HG03342 (cell line): ENCODE results near the gene EPS8.

Source experiments
- ATAC-seq: cut with Tn5 transposase; IDR thresholded peaks from one replicate; pipeline ENCODE4 v1.9.1; 2021; ENCODE audit warnings: mild to moderate bottlenecking, moderate library complexity; ENCODE audit not compliant: unreplicated experiment

Gene EPS8

DNA sequence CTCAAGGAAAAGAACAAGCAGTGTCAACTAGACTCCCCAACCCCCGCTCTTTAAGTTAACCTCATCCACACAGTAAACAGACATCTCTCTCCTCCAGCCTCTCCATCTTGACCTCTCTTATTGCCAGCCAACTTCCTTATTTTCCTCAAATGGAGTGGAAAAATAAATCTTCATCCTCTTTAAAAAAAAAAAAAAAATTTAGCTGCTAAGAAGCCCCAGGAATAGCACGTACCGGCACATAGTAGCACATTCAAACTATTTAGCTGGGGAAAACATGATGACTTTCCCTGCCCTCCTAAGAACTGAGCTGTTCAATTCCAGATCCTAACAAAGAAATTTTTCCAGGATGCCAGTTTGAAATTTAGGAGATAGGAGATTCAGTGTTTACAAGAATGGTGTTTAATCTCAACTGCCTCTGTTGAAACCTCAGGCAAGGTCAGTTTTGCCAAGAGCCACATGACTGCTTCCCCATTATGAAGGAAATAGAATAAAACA lies 90.8 kb downstream of the EPS8 start:
- no peak for ATAC-seq

DNA sequence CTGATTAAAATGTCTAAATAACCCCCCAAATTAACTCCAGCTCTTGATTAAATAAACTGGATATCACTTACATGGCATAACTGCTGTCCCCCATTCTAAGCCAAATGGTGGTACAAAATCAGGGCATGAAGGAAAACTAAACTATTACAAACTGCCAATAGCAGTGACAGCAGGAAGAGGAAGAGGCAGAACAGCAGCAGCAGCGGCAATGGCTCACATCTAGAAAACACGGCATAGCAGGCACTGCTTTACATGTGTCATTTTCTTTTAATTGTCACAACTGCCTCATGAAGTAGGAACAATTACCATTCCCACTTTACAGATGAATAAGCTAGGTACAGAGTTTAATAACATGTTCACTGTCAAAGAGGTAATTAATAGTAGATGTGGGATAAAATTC lies 92.0 kb downstream of the EPS8 start:
- no peak for ATAC-seq

DNA sequence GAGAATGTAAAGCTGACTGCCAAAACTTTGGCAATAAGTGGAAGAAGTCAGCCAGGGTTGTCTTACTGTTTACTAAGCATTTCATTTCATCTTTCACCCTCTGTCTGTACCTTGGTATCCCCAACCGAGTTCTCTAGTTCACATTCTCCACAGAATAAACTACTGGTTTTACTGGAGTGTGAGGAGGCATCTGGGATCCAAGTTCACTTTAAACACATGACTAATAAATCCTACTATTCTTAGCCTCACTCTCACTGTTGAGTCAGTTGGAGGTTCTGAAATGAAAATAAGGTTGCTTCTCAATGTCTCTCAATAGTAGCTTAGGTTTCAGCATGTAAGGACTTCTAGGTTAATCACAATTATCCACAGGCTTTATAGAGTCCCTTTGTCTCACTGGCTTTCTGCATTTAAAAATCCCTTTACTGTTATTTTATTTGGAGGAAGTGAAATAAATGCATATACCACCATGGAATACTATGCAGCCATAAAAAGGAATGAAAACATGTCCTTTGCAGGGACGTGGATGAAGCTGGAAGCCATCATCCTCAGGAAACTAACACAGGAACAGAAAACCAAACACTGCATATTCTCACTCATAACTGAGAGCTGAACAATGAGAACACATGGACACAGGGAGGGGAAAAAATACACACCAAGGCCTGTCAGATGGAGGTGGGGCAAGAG lies 95.8 kb downstream of the EPS8 start:
- ATAC-seq: no peak

DNA sequence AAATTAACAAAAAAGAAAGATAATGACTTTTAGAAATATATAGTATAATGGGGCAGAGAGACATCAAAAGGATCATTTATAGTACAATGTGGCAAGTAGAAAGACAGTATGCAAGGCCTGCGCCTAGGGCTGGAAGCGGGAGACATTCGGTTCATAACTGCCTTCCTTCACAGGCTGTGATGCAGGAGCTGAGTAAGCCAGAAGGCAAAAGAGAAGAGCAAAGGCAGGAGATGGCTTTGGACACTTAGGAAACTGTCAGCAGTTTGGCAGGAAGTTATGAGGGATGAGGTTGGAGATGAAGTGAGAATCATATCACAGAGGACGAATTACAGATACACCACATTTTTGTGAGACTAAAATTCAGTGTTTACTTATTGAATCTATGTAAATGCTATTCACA lies 97.8 kb downstream of the EPS8 start:
- no peak for ATAC-seq

DNA sequence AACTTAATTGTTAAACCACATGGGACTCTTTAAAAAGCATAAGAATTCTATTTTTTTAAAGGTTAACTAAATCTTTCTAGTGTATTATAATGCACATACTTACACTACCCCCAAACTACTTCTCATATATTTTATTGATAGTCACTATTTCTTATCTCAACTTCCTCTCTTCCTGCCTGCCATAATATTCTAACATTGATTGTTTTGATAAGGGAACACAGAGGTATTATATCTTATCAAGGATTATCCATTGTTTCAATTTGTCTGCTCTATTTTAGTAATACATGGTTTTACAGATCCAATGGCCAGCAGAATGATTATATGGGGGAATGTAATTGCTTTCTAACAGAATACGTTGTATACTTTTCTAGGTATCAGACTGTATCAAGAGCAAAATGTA lies 98.9 kb downstream of the EPS8 start:
- no peak for ATAC-seq

DNA sequence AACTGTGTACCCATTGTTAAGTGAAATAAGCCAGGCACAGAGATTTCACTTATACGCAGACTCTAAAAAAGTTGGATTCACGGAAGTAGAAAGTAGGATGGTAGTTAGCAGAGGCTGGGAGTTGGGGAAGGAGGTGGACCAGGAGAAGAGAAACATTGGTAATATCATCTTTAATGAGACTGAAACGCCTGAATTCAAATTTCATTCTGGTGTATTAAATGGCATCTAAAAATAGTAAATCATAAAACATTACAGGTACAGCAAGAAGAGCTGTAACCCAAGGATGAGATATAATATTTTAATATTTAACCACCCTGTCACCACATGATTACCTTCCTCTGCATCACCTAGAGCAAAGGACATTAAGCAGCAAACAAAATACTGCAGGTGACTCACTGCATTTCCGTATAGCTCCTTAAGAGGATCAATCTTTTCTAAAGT lies 99.4 kb downstream of the EPS8 start:
- ATAC-seq: no peak

DNA sequence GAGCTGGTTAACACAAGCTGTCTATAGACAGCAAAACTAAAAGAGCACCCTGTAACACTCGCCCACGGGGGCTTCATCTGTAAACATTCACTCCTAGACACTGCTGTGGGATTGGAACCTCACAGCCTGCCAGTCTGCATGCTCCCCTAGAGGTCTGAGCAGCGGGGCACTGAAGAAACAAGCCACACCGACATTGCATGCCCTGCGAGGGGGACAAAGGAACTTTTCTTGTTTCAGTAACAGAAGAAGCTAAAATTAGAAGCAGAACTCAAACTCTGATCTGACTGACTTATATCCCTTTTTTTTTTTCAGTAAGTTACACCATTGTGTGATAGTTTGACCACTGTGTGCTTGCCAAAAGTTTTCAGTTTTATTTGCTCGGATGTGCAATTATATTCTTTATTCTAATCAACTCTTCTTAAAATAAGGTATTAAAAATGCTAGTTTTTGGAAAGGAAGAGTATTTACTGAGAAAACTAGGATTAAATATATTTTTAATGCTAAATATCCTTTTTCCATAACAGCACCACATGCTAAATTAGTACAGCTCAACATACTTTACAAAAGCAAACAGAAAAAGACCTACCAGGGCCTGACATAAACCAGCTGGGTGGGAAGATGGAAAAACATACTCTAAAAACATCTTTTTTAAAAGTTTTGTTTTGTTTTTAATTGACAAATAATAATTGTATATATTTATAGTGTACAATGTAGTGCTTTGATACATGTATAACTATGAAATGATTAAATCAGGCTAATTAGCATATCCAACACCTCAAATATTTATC lies 100.2 kb downstream of the EPS8 start:
- ATAC-seq: peak; percentile 41

DNA sequence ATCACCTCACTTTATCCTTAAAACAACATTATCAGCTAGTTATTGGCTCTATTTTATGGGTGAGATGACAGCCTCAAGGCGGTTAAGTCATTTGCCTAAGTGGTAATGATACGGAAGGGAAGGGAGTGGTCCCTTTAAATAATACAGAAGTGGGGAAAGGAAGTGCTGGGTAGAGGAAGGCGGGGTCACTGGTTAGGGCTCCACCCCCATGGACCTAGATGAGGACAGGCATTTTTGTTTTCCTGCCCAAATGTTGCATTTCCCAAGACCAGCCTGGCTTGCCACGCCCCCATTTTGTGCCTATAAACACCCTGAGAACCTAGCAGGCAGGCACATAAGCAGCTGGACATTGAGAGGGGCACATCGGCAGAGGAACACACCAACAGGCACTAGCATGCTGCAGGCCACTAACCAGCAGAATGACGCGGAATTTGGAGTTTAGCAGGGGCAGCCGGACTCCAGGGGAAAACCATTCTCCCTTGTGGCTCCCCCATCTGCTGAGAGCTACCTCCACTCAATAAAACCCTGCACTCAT lies 100.9 kb downstream of the EPS8 start:
- ATAC-seq: peak; percentile 54

DNA sequence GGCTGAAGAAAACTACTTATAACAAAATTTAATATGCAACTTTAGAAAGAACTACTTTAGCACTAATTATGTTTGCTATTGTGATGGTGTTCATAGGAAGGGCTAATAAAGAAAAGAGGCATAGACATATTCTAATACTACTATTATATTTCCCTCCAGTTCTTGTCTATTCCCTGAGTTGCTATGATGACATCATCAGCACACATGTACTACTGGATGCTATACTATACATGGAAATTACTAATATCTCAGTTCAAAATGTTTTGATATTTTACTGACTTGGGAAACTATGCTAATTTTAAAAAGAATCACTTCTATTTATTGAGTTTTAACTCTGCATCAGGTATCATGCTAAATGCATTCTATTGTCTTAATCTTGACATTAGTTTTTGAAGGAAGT lies 101.6 kb downstream of the EPS8 start:
- no peak for ATAC-seq

DNA sequence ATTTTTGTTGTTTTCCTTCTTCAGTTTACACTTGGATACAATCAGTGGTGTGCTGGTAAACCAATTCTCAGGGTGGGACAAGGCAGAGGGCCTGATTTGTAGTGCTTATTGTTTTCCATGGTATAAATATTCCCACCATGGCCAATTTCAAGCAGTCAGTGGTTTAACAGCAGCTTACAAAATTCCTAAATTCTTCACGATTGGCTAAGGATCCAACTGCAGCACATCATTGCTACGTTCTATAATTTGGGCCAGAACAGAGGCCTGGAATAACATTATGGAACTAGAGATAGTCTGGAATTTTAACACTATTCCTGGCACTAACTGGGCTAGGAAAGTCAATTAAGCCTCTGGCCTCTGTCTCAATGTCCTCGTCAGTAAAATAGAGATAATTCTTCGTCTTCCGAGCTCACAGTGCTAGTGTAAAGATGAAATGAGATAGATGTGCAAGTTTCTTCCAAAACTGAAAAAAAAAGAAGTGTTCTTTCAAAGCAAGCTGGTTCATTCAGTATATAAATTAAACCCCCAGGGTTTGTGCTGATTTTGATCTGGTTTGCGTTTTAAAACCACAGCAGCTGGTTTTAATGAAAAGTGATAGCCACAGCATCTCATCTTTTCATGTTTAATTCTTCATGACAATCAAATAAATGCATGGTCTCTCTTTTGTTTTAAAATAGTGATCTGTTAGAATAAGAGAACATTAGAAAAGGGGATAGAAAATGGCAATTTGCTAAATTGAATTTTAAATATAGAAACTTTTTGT lies 104.1 kb downstream of the EPS8 start:
- no peak for ATAC-seq

DNA sequence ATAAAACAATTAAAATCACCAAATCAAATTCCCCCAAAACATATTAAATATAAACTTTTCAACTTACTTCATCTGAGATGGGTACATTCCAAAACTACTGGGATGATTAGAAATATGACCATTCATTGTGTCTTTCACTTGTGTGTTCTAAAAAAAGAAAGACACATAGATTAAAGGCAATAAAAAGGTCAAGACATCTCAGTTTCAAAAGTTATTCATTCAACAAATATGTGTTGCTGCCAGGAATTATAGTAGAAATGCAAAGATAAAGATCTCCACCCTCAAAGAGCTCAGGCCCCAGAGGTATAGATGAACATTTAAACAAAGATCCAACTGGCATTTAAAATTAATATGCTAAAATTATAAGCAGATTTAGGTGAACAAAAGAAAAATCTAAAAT lies 106.4 kb downstream of the EPS8 start:
- ATAC-seq: no peak

DNA sequence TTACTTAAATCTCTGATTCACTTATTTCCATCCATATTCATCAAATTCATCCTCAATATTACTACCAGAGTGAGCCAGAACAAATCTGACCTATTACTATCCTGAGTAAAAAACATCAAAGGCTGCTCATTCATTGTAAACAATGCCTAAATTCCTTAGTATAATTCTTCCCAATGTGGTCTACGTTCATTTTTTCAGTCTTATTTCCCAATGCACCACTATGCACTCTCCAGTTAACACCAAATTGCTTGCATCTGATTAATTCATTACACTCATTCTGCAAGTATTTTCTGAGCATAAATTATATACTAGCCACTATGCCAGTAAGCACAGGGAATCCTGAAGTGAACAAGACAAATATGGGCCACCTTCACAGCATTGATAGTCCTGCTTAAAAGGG lies 110.0 kb downstream of the EPS8 start:
- ATAC-seq: no peak

DNA sequence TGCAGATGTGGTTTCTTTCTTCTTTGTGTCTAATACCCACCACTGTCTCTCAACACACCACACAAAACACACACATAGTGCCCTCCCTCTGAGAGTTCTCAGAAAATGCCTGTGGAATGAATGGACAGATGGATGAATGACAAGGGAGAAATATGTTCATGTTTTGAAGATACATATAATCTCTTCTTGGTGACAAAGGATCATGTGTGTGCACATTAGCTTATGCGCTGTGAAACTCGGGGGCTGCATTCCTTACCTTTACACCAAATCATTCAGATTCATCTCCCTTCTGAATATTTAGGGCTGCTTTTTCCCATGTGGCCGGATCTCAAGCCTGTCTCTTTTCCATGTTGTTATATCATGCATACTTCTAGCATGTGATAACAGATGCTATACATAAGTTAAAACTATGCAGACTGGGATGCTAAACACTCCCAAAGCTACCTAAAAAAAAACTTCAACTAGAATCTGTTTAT lies 111.4 kb downstream of the EPS8 start:
- no peak for ATAC-seq

DNA sequence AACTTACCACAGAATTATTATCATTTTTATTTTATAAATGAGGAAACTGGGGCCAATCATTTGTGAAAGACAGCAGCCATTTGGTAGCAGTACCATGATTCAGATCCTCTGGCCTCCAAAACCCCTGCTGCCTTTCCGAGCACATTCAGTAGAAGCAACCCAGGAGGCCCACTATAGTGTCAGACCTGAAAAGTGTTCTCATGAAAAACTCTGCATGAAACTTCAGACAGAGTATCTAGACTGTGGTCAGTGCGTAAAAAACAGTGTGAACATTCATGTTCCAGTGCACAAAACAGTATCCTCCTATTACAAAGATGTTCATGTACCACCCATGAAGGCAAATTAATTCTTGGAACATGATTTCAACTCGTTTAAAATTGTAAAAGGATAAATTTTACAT lies 112.0 kb downstream of the EPS8 start:
- ATAC-seq: no peak

DNA sequence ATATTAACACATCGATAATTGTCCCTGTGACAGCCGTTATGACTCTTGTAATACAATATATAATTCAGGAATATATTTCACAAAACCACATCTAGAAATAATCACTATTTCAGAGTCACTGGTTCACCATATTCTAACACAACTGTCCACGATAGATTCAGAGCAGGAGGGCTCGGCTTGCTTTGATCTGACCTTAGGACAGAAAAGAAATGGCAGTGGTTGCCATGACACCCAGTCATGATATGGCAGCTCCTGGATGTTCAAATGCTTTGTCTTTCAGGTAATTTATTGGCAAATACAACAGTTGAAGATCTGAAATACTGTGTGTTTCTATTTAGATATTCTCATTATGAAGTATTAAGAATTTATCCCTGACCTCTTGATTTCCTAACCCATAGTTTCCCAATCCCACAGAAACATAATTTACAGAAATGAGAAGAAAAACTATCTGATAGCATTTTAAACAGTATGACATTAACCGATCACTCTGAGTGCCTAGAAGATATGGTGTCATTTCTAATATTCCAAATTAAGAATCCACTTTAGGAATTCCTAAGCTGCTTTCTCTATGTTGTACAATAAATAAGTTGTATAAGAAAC lies 116.4 kb downstream of the EPS8 start:
- no peak for ATAC-seq

DNA sequence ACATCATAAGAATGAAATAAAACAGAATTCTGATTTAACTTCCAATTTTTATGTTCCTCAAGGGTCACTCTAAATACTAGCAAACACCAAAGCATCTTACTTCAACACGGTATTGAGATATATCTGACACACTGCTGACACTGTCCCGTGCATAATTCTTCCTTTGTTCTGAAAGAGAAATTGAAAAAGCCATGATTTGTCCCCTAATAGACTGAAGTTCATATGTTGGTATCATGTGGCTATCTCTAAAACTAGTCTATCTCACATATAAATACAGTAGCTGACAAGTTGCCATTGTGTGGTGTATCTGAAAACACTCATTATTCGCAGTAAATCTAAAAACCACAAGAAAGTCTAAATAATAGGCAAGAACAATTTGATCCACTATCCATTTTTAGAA lies 118.4 kb downstream of the EPS8 start:
- no peak for ATAC-seq

DNA sequence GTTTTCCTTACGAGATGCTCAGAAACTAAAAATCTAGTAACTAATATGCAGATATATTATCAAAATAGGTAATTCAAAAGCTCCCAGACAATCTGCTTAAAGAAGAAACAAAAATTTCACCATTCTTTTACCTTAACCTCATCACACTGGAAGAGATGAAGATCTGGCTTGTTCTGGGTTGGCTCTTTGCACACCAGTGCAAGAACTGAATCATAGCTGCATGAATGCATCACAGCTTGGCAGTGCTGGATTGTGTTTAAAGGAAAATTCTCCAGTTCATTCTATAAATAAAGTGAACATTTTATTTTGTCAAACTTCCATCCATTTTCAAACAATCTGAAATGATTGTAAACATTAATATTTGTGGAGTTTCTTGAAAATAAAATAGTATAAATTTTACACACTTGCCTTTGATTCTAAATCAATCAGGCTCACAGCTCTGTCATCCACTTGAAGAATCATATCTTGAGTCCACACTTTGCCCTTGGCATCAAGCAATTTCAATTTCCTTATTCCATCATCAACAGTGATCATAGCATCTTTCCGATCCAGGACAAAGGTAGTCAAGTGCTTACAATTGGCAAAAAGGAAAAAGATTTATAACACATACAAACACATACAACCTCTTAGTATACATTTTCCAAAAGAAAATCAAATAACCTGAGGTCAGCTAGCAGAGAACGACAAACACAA lies 119.8 kb downstream of the EPS8 start:
- no peak for ATAC-seq

DNA sequence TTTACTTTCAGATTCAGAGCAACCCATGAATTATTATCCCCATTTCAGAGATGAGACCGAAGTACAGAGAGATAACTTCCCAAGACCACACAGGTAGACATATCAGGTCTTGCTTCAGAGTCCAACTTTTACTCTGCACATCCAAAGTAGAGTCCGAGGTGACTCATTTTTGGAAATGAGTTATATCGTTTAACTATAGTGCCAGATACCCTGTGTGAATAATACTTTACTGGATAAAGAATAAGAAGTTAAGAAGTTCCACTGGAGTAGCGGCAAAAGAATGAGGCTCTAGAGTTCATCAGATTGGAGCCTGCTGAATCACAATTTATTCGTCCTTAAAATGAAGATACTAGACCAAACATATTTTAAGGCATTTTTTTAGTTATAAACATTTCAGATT lies 124.7 kb downstream of the EPS8 start:
- ATAC-seq: no peak

DNA sequence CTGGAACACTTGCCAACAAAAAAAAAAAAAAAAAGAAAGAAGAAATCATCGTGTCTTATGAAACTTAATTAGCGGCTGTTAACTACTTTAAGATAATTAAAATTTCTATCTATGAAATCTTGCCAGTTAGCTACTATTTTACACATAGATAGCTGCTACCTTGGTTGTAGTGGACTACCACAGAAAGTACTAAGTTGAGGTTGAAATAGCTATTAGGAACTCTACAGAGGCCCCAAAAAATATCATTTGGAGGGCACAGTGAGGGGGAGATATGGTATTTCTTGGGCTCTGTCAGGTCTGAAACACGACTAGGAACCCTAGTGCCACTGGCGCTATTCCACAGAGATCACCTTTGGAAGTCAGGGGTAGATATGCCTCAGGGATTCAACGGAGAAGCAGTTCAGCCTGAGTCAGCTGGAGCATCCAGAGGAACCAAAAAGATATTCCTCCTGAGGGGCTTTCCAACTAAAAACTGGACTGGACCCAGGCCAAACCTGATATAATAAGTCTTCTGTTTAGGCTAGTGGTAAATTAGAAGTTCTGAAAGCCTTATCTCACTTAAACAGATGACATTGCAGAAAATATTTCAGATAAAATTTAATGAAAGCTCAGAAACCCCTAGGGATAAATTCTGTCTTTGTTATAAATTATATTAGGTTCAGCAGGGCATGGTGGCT lies 126.1 kb downstream of the EPS8 start:
- no peak for ATAC-seq
